ENCODE measurements around the gene ADIRF.
"Not testable (repeated sequence)": the region's sequence is repeated elsewhere in the genome, so short reads cannot be mapped to it uniquely, and the experiment has no call there.

ADIRF gene

GRCh38 chr10:86976362-86977056, 8.2 kb downstream of the ADIRF start:
- no peak for TF ChIP-seq CTCF (IDR thresholded peaks at IDR 0.05; ENCODE audit: borderline replicate concordance, insufficient read depth, low read depth, low read length)
- H3K4me3 ChIP-seq (ENCODE audit: low read depth, low read length): no peak overlapping the region

- not testable (repeated sequence) for H3K4me3 ChIP-seq (ENCODE audit: low read depth, low read length)
Measured at GRCh38 chr10:86978457-86978856, 10.2 kb downstream of the ADIRF start.

GRCh38 chr10:86979296-86979818, 11.1 kb downstream of the ADIRF start:
- no peak overlapping the region for H3K4me3 ChIP-seq (ENCODE audit: low read depth, low read length)
- no peak for TF ChIP-seq CTCF (IDR thresholded peaks at IDR 0.05; ENCODE audit: borderline replicate concordance, insufficient read depth, low read depth, low read length)

- no peak for TF ChIP-seq CTCF (IDR thresholded peaks at IDR 0.05; ENCODE audit: borderline replicate concordance, insufficient read depth, low read depth, low read length)
- no peak overlapping the region for H3K4me3 ChIP-seq (ENCODE audit: low read depth, low read length)
Measured at GRCh38 chr10:86979977-86980448, 11.7 kb downstream of the ADIRF start.

GRCh38 chr10:86981020-86981419, 12.7 kb downstream of the ADIRF start:
- H3K4me3 ChIP-seq (ENCODE audit: low read depth, low read length): not testable (repeated sequence)

GRCh38 chr10:86981716-86982115, 13.4 kb downstream of the ADIRF start:
- no peak for TF ChIP-seq CTCF (IDR thresholded peaks at IDR 0.05; ENCODE audit: borderline replicate concordance, insufficient read depth, low read depth, low read length)
- H3K4me3 ChIP-seq (ENCODE audit: low read depth, low read length): no peak overlapping the region

GRCh38 chr10:86984498-86984897, 16.2 kb downstream of the ADIRF start:
- not testable (repeated sequence) for H3K4me3 ChIP-seq (ENCODE audit: low read depth, low read length)

- H3K4me3 ChIP-seq (ENCODE audit: low read depth, low read length): no peak overlapping the region
- no peak for TF ChIP-seq CTCF (IDR thresholded peaks at IDR 0.05; ENCODE audit: borderline replicate concordance, insufficient read depth, low read depth, low read length)
Measured at GRCh38 chr10:86988520-86988919, 20.2 kb downstream of the ADIRF start.

GRCh38 chr10:86991362-86991761, 23.1 kb downstream of the ADIRF start:
- H3K4me3 ChIP-seq (ENCODE audit: low read depth, low read length): not testable (repeated sequence)
